GM10248 (cell line): ENCODE data around the gene FABP1.

ENCODE experiments used
- CTCF ChIA-PET: fragments of 300-600 bp; sonication (Branson Sonifier 250); formaldehyde crosslinking; extraction: SDS; loops from one replicate; lab custom pipeline; 2021; ENCODE audit warnings: antibody characterized with exemption; lab: Yijun Ruan, JAX
- POLR2A ChIA-PET: fragments of 350-650 bp; sonication (Branson Sonifier 250); formaldehyde crosslinking; extraction: SDS; loops from one replicate; lab custom pipeline; 2020; ENCODE audit warnings: antibody characterized with exemption; lab: Yijun Ruan, JAX
- DNase-seq: peaks from one replicate; pipeline ENCODE4 v3.0.0; 2012; ENCODE audit errors: extremely low spot score
- CTCF ChIP-seq: IDR thresholded peaks from 2 replicates; pipeline ENCODE4 v1.5.1; 2012; ENCODE audit warnings: mild to moderate bottlenecking, low read depth; ENCODE audit errors: extremely low read depth, missing control alignments, control extremely low read depth

Gene FABP1

GRCh38 chr2:88088999-88089398 lies 38.9 kb downstream of the FABP1 start:
- no peak for TF ChIP-seq CTCF
- ChIA-PET CTCF (interaction anchor here (1.1 kb wide), 1 partner anchor 29 kb away, joined by 3 read pairs; no protein-coding TSS in a partner anchor), POLR2A (no interaction called here)
- no peak for DNase-seq

- DNase-seq, result no peak
- TF ChIP-seq CTCF, result no peak
- POLR2A ChIA-PET, result no interaction called here
- CTCF ChIA-PET, result no interaction called here
Measured at GRCh38 chr2:88087763-88088162, 40.1 kb downstream of the FABP1 start.

GRCh38 chr2:88087073-88087472 lies 40.8 kb downstream of the FABP1 start:
- TF ChIP-seq CTCF, result no peak
- POLR2A ChIA-PET, result no interaction called here
- DNase-seq, result no peak
- CTCF ChIA-PET, result interaction anchor here (1.9 kb wide), 1 partner anchor 27 kb away, joined by 4 read pairs; no protein-coding TSS in a partner anchor

- no peak for TF ChIP-seq CTCF
- ChIA-PET POLR2A (no interaction called here), CTCF (interaction anchor here (1.9 kb wide), 1 partner anchor 26 kb away, joined by 4 read pairs; no protein-coding TSS in a partner anchor)
Measured at GRCh38 chr2:88086401-88086800, 41.5 kb downstream of the FABP1 start.

GRCh38 chr2:88085602-88086001 lies 42.3 kb downstream of the FABP1 start:
- TF ChIP-seq CTCF, result no peak
- POLR2A ChIA-PET, result no interaction called here
- CTCF ChIA-PET, result interaction anchor here (1.9 kb wide), 1 partner anchor 26 kb away, joined by 4 read pairs; no protein-coding TSS in a partner anchor
- DNase-seq, result no peak

More at GRCh38 chr2:88086401-88086800, 41.5 kb downstream of the FABP1 start:
- no peak for DNase-seq

GRCh38 chr2:88085099-88085498 lies 42.8 kb downstream of the FABP1 start:
- ChIA-PET POLR2A (no interaction called here), CTCF (interaction anchor here (1.9 to 2.3 kb wide), 2 partner anchors 25 kb away, joined by 4 to 10 read pairs; no protein-coding TSS in a partner anchor)
- no peak for TF ChIP-seq CTCF
- no peak for DNase-seq
